ENCODE data around the gene SCUBE1. TPM values are rescaled to one million over a fixed set of nuclear protein-coding genes. Genes with fewer than 3 reads are reported as not detected.

The SCUBE1 gene
- total RNA-seq, 4 donors from 2014 or later, result 37.3 to 107 (median 75.9) TPM

- peaks cover 0 to 32% (median 12%) of the 10 kb centered on the region in 3 donors for H3K4me1 ChIP-seq
- H3K36me3 ChIP-seq, result no peaks in the 10 kb centered on the region
- WGBS, 2 donors (ENCODE audit: low coverage in 1 of 2), result 51 to 60% methylated on average over 4 to 8 of the region's 8 CpGs
- H3K27ac ChIP-seq, result peak overlapping the region in 1 of 4 donors; percentile 16
- TF ChIP-seq EP300 (IDR thresholded peaks at IDR 0.05) (no peak), POLR2AphosphoS5 (IDR thresholded peaks at IDR 0.05) (no peak), POLR2A (IDR thresholded peaks at IDR 0.05) (no peak), CTCF (IDR thresholded peaks at IDR 0.05) (no peak)
- H3K9me3 ChIP-seq, result no peaks in the 10 kb centered on the region
- ATAC-seq, result no peak
- H3K27me3 ChIP-seq, result no peaks in the 10 kb centered on the region
- no peak overlapping the region for H3K4me3 ChIP-seq
Measured at GRCh38 chr22:43147821-43148220, 195.4 kb downstream of the SCUBE1 start.

Other genes with a start within 250 kb of the SCUBE1 start
- 1 to 10 TPM in 1 of 4 donors, not detected in 3; 1.7 TPM for gene BIK, start 232.6 kb downstream of the SCUBE1 start, total RNA-seq
- gene MCAT, start 200.0 kb downstream of the SCUBE1 start, total RNA-seq, result 10 to 100 TPM; 15.8 to 21.7 (median 19.2) TPM
- 100 to 1,000 TPM; 112 to 240 (median 178) TPM for gene TSPO, start 191.8 kb downstream of the SCUBE1 start, total RNA-seq
- 10 to 100 TPM; 20.8 to 34.5 (median 23.4) TPM for gene TTLL12, start 156.2 kb downstream of the SCUBE1 start, total RNA-seq
- under 1 TPM in 1 of 4 donors, not detected in 3; 0.13 TPM for gene MPPED1, start 68.6 kb upstream of the SCUBE1 start, total RNA-seq

Measured in gastroesophageal sphincter (tissue), 4 donors.